Stimulated activated CD4-positive, alpha-beta T cell treated with anti-CD3 and anti-CD28 coated beads, TNF-alpha, amount 100 ng/mL, for 48 hours (primary cell): ENCODE measurements around the gene ZNF747.
"Not testable (repeated sequence)": the region's sequence is repeated elsewhere in the genome, so short reads cannot be mapped to it uniquely, and the experiment has no call there.

Source experiments
- DNase-seq, 3 donors: peaks; one replicate each; pipeline ENCODE4 v3.0.0-alpha.2; 2020; ENCODE audit warnings: low read depth in 3 of 3

ZNF747 gene

GRCh38 chr16:30533748-30534367 lies 800 bp downstream of the ZNF747 start:
- DNase-seq: no peak

- no peak for DNase-seq
These were observed 1.5 kb downstream of the ZNF747 start for GRCh38 chr16:30533146-30533522.

- no peak for DNase-seq
These were observed 2.1 kb downstream of the ZNF747 start for GRCh38 chr16:30532285-30533145.

- DNase-seq: no peak
These were observed 4.3 kb downstream of the ZNF747 start for GRCh38 chr16:30530163-30531037.

- DNase-seq: no peak
These were observed 5.7 kb downstream of the ZNF747 start for GRCh38 chr16:30528799-30529457.

- DNase-seq: no peak
These were observed 7.0 kb downstream of the ZNF747 start for GRCh38 chr16:30527635-30528178.

GRCh38 chr16:30526823-30527634 lies 7.6 kb downstream of the ZNF747 start:
- peak; percentile 93 to 96 (median 96) for DNase-seq

GRCh38 chr16:30526137-30526822 lies 8.4 kb downstream of the ZNF747 start, which contains the start of gene ZNF768:
Gene ZNF768 (minus strand): TSS chr16:30526566. CDS start chr16:30526413, 153 bp downstream.
- DNase-seq: peak in 1 of 3 donors; percentile 31

GRCh38 chr16:30525844-30526136 lies 8.9 kb downstream of the ZNF747 start:
- no peak for DNase-seq

GRCh38 chr16:30524575-30525568 lies 9.8 kb downstream of the ZNF747 start:
- no peak for DNase-seq

- DNase-seq: no peak
These were observed 10.7 kb downstream of the ZNF747 start for GRCh38 chr16:30523768-30524574.

GRCh38 chr16:30522702-30523463 lies 11.8 kb downstream of the ZNF747 start:
- DNase-seq: not testable (repeated sequence)

- no peak for DNase-seq
These were observed 12.6 kb downstream of the ZNF747 start for GRCh38 chr16:30521873-30522641.

GRCh38 chr16:30521476-30521872 lies 13.2 kb downstream of the ZNF747 start:
- no peak for DNase-seq

GRCh38 chr16:30519120-30520049 lies 15.3 kb downstream of the ZNF747 start:
- no peak for DNase-seq
